ENCODE measurements around the gene REEP3.

- TF ChIP-seq CTCF (IDR thresholded peaks at IDR 0.05; ENCODE audit: low read length): no peak
- TF ChIP-seq EZH2 (optimal IDR thresholded peaks at IDR 0.05; ENCODE audit: low read depth, low read length): no peak
These were observed 151.3 kb downstream of the REEP3 start for GRCh38 chr10:63672491-63672890.

All from MM.1S (cell line).